MM.1S (cell line): ENCODE results near the gene IMMT.

Experiments used
- DNase-seq: peaks from one replicate; pipeline ENCODE4 v3.0.0-alpha.2; 2015
- H2AFZ ChIP-seq: fragments of 300-600 bp; sonication (generic); 2 replicates; pipeline ENCODE4 v1.6.0; 2016; ENCODE audit warnings: antibody characterized with exemption, low read length
- H3F3A ChIP-seq: fragments of 300-600 bp; sonication (generic); 2 replicates; pipeline ENCODE4 v1.6.1; 2016; ENCODE audit warnings: mild to moderate bottlenecking, antibody characterized with exemption, low read length, moderate library complexity, mixed read lengths; ENCODE audit not compliant: insufficient read depth
- H3K27ac ChIP-seq: fragments of 300-600 bp; sonication (generic); 2 replicates; pipeline ENCODE4 v1.5.1; 2016; ENCODE audit warnings: mild to moderate bottlenecking, low read length
- H3K27me3 ChIP-seq: fragments of 300-600 bp; sonication (generic); replicated peaks from 2 replicates; pipeline ENCODE4 v1.6.0; 2016; ENCODE audit warnings: low read length; ENCODE audit not compliant: insufficient read depth
- H3K36me3 ChIP-seq: fragments of 300-600 bp; sonication (generic); replicated peaks from 2 replicates; pipeline ENCODE4 v1.6.1; 2016; ENCODE audit warnings: mild to moderate bottlenecking, low read length, mixed read lengths; ENCODE audit not compliant: insufficient read depth
- H3K4me1 ChIP-seq: fragments of 300-600 bp; sonication (generic); 2 replicates; pipeline ENCODE4 v1.6.1; 2016; ENCODE audit warnings: low read length, mixed read lengths
- H3K4me2 ChIP-seq: fragments of 300-600 bp; sonication (generic); 2 replicates; pipeline ENCODE4 v1.6.0; 2016; ENCODE audit warnings: low read depth, low read length
- H3K4me3 ChIP-seq: fragments of 300-600 bp; sonication (generic); 2 replicates; pipeline ENCODE4 v1.5.1; 2016; ENCODE audit warnings: low read length, mixed read lengths
- H3K79me2 ChIP-seq: fragments of 300-600 bp; sonication (generic); 2 replicates; pipeline ENCODE4 v1.6.1; 2016; ENCODE audit warnings: mixed run types, low read length, mixed read lengths
- H3K9ac ChIP-seq: fragments of 300-600 bp; sonication (generic); 2 replicates; pipeline ENCODE4 v1.6.1; 2016; ENCODE audit warnings: low read length, mixed read lengths
- H3K9me2 ChIP-seq: fragments of 300-600 bp; sonication (generic); replicated peaks from 2 replicates; pipeline ENCODE4 v1.6.1; 2016; ENCODE audit warnings: mild to moderate bottlenecking, low read length, mixed read lengths; ENCODE audit not compliant: insufficient read depth
- H3K9me3 ChIP-seq: fragments of 300-600 bp; sonication (generic); replicated peaks from 2 replicates; pipeline ENCODE4 v1.6.1; 2016; ENCODE audit warnings: mild to moderate bottlenecking, low read length, mixed read lengths; ENCODE audit not compliant: insufficient read depth
- H4K20me1 ChIP-seq: fragments of 300-600 bp; sonication (generic); 2 replicates; pipeline ENCODE4 v1.6.1; 2016; ENCODE audit warnings: mild to moderate bottlenecking, low read length, moderate library complexity, mixed read lengths; ENCODE audit not compliant: insufficient read depth
- EZH2 ChIP-seq: fragments of 300-600 bp; sonication (generic); optimal IDR thresholded peaks from 2 replicates; pipeline ENCODE3; 2017; ENCODE audit warnings: low read depth, mild to moderate bottlenecking, antibody characterized with exemption, low read length, mixed read lengths
- EZH2phosphoT487 ChIP-seq: fragments of 300-600 bp; sonication (generic); IDR thresholded peaks from 2 replicates; pipeline ENCODE4 v1.6.1; 2018; ENCODE audit warnings: antibody characterized with exemption, low read length
- TF ChIP-seq, protein P1 (sequence below): fragments of 300-600 bp; sonication (generic); IDR thresholded peaks from 2 replicates; pipeline ENCODE4 v1.5.1; 2016; ENCODE audit warnings: antibody characterized with exemption, low read length, mixed read lengths

The IMMT gene

DNA sequence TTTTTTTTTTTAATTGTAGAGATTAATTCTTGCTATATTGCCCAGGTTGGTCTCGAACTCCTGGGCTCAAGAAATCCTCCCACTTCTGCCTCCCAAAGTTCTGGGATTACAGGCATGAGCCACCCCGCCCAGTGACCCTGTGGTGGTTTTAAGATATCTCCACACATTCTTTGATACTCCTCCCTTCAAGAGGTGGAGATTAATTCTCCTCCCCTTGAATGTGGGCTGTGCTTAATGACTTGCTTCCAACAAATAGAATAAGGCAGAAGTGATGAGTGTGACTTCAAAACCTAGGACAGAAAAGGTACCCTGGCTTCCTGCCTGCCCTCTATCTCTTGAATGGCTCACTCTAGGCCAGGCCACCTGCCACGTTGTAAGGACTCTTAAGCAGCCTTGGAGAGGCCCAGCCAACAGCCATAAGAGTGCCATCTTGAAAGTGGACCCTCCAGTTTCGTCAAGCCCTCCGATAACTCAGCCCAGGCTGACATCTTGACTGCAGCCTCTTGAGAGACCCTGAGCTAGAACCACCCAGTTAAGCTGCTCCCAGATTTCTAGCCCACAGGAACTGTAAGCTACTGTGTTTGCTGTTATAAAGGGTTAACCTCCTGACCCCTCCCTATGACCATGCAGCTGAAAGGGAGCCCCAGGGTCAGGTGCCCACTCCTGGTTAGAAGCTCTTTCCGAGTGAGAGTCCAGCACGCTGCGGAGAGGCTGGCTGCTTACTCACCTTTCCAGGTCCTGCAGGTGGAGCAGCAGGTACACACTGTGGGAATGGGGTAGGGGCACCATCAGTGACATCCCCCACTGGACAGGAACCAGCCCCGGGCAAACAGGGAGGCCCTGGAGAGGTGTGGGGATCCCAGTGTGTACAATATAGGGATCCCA, 31.6 kb upstream of the IMMT start:
- Histone ChIP-seq H3K27ac (no peak overlapping the region), H3K4me1 (peaks cover 7% of the 10 kb centered on the region), H3K4me3 (no peak overlapping the region), H2AFZ (no peak overlapping the region), H3K4me2 (no peak overlapping the region), H3K9me3 (no peaks in the 10 kb centered on the region), H3K27me3 (no peaks in the 10 kb centered on the region), H3F3A (no peaks in the 10 kb centered on the region; the same call in 1 of the 2 replicates), H3K9me2 (no peaks in the 10 kb centered on the region), H3K79me2 (no peaks in the 10 kb centered on the region), H4K20me1 (no peaks in the 10 kb centered on the region), H3K9ac (no peak overlapping the region), H3K36me3 (no peaks in the 10 kb centered on the region)
- no peak for DNase-seq
- TF ChIP-seq, protein P1, sequence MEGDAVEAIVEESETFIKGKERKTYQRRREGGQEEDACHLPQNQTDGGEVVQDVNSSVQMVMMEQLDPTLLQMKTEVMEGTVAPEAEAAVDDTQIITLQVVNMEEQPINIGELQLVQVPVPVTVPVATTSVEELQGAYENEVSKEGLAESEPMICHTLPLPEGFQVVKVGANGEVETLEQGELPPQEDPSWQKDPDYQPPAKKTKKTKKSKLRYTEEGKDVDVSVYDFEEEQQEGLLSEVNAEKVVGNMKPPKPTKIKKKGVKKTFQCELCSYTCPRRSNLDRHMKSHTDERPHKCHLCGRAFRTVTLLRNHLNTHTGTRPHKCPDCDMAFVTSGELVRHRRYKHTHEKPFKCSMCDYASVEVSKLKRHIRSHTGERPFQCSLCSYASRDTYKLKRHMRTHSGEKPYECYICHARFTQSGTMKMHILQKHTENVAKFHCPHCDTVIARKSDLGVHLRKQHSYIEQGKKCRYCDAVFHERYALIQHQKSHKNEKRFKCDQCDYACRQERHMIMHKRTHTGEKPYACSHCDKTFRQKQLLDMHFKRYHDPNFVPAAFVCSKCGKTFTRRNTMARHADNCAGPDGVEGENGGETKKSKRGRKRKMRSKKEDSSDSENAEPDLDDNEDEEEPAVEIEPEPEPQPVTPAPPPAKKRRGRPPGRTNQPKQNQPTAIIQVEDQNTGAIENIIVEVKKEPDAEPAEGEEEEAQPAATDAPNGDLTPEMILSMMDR = no peak
- TF ChIP-seq EZH2phosphoT487 (no peak), EZH2 (no peak)

DNA sequence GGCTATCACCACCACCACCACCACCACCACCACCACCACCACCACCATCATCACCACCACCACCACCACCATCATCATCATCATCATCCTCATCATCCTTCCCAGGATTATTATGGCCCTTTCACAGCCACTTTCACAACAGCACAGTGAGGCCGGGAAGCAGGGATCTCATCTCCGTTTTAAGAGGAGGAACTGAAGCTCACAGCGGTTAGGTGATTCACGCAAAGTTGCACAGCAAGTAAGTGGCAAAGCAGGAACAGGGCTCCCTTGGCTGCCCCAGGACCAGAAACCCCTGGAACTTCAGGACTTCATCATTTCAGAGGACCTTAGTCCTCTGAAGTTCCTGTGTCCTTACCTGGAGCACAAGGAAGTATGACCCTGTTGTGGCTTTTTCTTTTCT, 30.8 kb upstream of the IMMT start:
- Histone ChIP-seq H3F3A (no peaks in the 10 kb centered on the region; the same call in 1 of the 2 replicates), H3K9me2 (no peaks in the 10 kb centered on the region), H3K4me2 (no peak overlapping the region), H3K4me1 (peaks cover 7% of the 10 kb centered on the region), H3K9ac (no peak overlapping the region), H3K4me3 (no peak overlapping the region), H3K27ac (no peak overlapping the region), H4K20me1 (no peaks in the 10 kb centered on the region), H3K9me3 (no peaks in the 10 kb centered on the region), H3K36me3 (no peaks in the 10 kb centered on the region), H3K79me2 (no peaks in the 10 kb centered on the region), H3K27me3 (no peaks in the 10 kb centered on the region), H2AFZ (no peak overlapping the region)
- no peak for TF ChIP-seq EZH2phosphoT487
- TF ChIP-seq EZH2 = no peak
- TF ChIP-seq, protein P1 = no peak
- no peak for DNase-seq

DNA sequence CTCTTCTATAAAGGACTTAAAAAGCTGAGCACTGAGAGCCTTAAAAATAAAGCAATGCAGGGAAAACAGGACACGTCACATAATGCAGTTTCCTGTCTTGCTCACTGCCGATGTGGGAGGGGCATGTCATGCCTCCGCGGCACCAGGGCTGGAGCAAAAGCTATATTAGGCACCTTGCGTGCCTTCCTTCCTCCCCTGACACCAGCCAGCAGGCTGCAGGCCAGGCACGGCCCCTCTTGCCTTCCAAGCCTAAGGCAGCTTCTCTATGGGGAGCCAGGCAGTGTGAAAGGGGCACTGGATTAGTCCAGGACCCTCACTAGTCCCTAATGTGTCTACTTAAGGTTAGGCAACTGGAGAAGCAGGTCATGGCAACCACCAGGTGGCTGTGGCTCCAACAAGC, 30.3 kb upstream of the IMMT start:
- H3K9ac ChIP-seq = peak overlapping the region; percentile 10; the same call in 1 of the 2 replicates

More for the DNA sequence above, 30.3 kb upstream of the IMMT start:
- Histone ChIP-seq H3K27ac (peak overlapping the region; percentile 43; the same call in 1 of the 2 replicates), H3K79me2 (no peaks in the 10 kb centered on the region), H3K4me3 (no peak overlapping the region), H3K9me3 (no peaks in the 10 kb centered on the region), H3K4me1 (peaks cover 7% of the 10 kb centered on the region), H2AFZ (no peak overlapping the region), H4K20me1 (no peaks in the 10 kb centered on the region), H3F3A (no peaks in the 10 kb centered on the region; the same call in 1 of the 2 replicates), H3K4me2 (peak overlapping the region; percentile 5; the same call in 1 of the 2 replicates), H3K9me2 (no peaks in the 10 kb centered on the region), H3K27me3 (no peaks in the 10 kb centered on the region), H3K36me3 (no peaks in the 10 kb centered on the region)
- peak; percentile 45 for DNase-seq
- TF ChIP-seq EZH2phosphoT487 = no peak
- TF ChIP-seq EZH2 = no peak
- TF ChIP-seq, protein P1 = no peak
